H1 (cell line): ENCODE results near the gene CREB3L1. TPM values are rescaled to one million over a fixed set of nuclear protein-coding genes. Genes with fewer than 3 reads are reported as not detected.

Experiments used
- CTCF ChIA-PET: fragments of 300-600 bp; sonication (Branson Sonifier 250); formaldehyde crosslinking; loops from one replicate; lab custom pipeline; 2021; ENCODE audit not compliant: partially characterized antibody; lab: Charles Lee
- POLR2A ChIA-PET: fragments of 300-600 bp; sonication (Branson Sonifier 250); formaldehyde crosslinking; loops from one replicate; lab custom pipeline; 2021; ENCODE audit warnings: inconsistent platforms; ENCODE audit not compliant: partially characterized antibody; lab: Charles Lee
- DNase-seq, 2 experiments: peaks; one replicate each; pipeline versions ENCODE4 v3.0.0 to v3.0.0-alpha.2; 2010 to 2022; ENCODE audit warnings: low spot score in 2 of 2, low read depth in 1 of 2, mixed read lengths in 1 of 2
- FAIRE-seq: peaks from 2 replicates; lab custom pipeline; 2011; peaks lifted over from hg19 to GRCh38; lab: Jason Lieb, UNC
- H2AFZ ChIP-seq: 2 replicates; pipeline ENCODE4 v1.8.1; 2012; ENCODE audit warnings: low read length, inconsistent platforms
- H2AK5ac ChIP-seq: 2 replicates; pipeline ENCODE4 v1.6.1; 2013; ENCODE audit warnings: low read depth, low read length
- H2BK120ac ChIP-seq: replicated peaks from 2 replicates; pipeline ENCODE3; 2013; ENCODE audit warnings: low read depth, low read length, inconsistent platforms
- H2BK12ac ChIP-seq: 2 replicates; pipeline ENCODE4 v1.6.1; 2013; ENCODE audit warnings: low read depth, low read length
- H2BK15ac ChIP-seq: 2 replicates; pipeline ENCODE4 v1.6.1; 2013; ENCODE audit warnings: low read length
- H2BK20ac ChIP-seq: 2 replicates; pipeline ENCODE4 v1.6.1; 2013; ENCODE audit warnings: low read length
- H2BK5ac ChIP-seq: 2 replicates; pipeline ENCODE4 v1.6.1; 2013; ENCODE audit warnings: low read depth, low read length
- H3K14ac ChIP-seq: 2 replicates; pipeline ENCODE4 v1.6.1; 2013; ENCODE audit warnings: inconsistent platforms; ENCODE audit not compliant: insufficient read length
- H3K18ac ChIP-seq: 2 replicates; pipeline ENCODE4 v1.6.1; 2013; ENCODE audit warnings: low read length; ENCODE audit errors: extremely low read depth
- H3K23ac ChIP-seq: 2 replicates; pipeline ENCODE4 v1.6.1; 2013; ENCODE audit warnings: inconsistent platforms; ENCODE audit not compliant: insufficient read length
- H3K23me2 ChIP-seq: 2 replicates; pipeline ENCODE4 v1.6.1; 2013; ENCODE audit warnings: low read depth, low read length
- H3K27ac ChIP-seq: 2 replicates; pipeline ENCODE4 v1.6.1; 2011; ENCODE audit warnings: low read depth, low read length, inconsistent platforms
- H3K27me3 ChIP-seq, 4 experiments: replicated peaks in 1 of 4; 1 replicate in 1 of 4; 2 replicates in 3 of 4; pipeline versions ENCODE4 v1.6.1 to v1.8.1; 2011 to 2013; ENCODE audit warnings: low read length in 3 of 4, mild to moderate bottlenecking in 3 of 4, inconsistent platforms in 2 of 4, mixed read lengths in 2 of 4, moderate library complexity in 1 of 4; ENCODE audit not compliant: control insufficient read depth in 3 of 4, insufficient read depth in 3 of 4; ENCODE audit errors: extremely low read depth in 1 of 4
- H3K36me3 ChIP-seq, 4 experiments: 2 replicates each; pipeline versions ENCODE4 v1.6.1 to v1.8.1; 2011 to 2013; ENCODE audit warnings: mild to moderate bottlenecking in 4 of 4, low read length in 3 of 4, moderate library complexity in 2 of 4, control low read depth in 1 of 4, inconsistent platforms in 1 of 4; ENCODE audit not compliant: insufficient read depth in 4 of 4, control insufficient read depth in 2 of 4
- H3K4ac ChIP-seq: replicated peaks from 2 replicates; pipeline ENCODE3; 2013; ENCODE audit warnings: low read length, low read depth, mixed read lengths, inconsistent platforms; ENCODE audit not compliant: insufficient read length
- H3K4me1 ChIP-seq, 4 experiments: replicated peaks in 1 of 4; 1 replicate in 1 of 4; 2 replicates in 3 of 4; pipeline versions ENCODE4 v1.6.1 to v1.8.1; 2011 to 2013; ENCODE audit warnings: low read length in 3 of 4, inconsistent platforms in 2 of 4, mixed read lengths in 1 of 4; ENCODE audit not compliant: insufficient read depth in 4 of 4, control insufficient read depth in 3 of 4
- H3K4me2 ChIP-seq, 2 experiments: 2 replicates each; pipeline versions ENCODE4 v1.6.1 to v1.8.1; 2011 to 2013; ENCODE audit warnings: low read depth in 2 of 2, low read length in 2 of 2, control low read depth in 1 of 2, inconsistent platforms in 1 of 2, mild to moderate bottlenecking in 1 of 2; ENCODE audit not compliant: insufficient read depth in 1 of 2
- H3K4me3 ChIP-seq, 4 experiments: fragments of 200-600, 300-600 bp in 1 of 4; sonication (generic), shearing (Covaris generic), sonication (Bioruptor Twin) in 1 of 4; 2 replicates each; pipeline versions ENCODE4 v1.5.1 to v1.8.1; 2011 to 2016; ENCODE audit warnings: low read length in 4 of 4, low read depth in 3 of 4, control low read depth in 2 of 4, inconsistent platforms in 2 of 4, mild to moderate bottlenecking in 2 of 4, mixed read lengths in 1 of 4, moderate library complexity in 1 of 4; ENCODE audit not compliant: insufficient read depth in 2 of 4; ENCODE audit errors: extremely low read depth in 1 of 4
- H3K56ac ChIP-seq: replicated peaks from 2 replicates; pipeline ENCODE3; 2013; ENCODE audit warnings: low read depth, mild to moderate bottlenecking, mixed read lengths, low read length, inconsistent platforms; ENCODE audit not compliant: insufficient read length
- H3K79me1 ChIP-seq: 2 replicates; pipeline ENCODE4 v1.6.1; 2013; ENCODE audit warnings: low read depth, low read length, control low read depth
- H3K79me2 ChIP-seq, 2 experiments: 2 replicates each; pipeline versions ENCODE4 v1.6.1 to v1.8.1; 2012 to 2013; ENCODE audit warnings: low read length in 2 of 2, mild to moderate bottlenecking in 2 of 2, inconsistent platforms in 1 of 2; ENCODE audit not compliant: insufficient read depth in 2 of 2, control insufficient read depth in 1 of 2
- H3K9ac ChIP-seq, 4 experiments: replicated peaks in 1 of 4; 1 replicate in 1 of 4; 2 replicates in 3 of 4; pipeline versions ENCODE4 v1.6.1 to v1.8.1; 2011 to 2013; ENCODE audit warnings: low read depth in 3 of 4, low read length in 3 of 4, control low read depth in 2 of 4, mild to moderate bottlenecking in 2 of 4, moderate library complexity in 2 of 4, inconsistent platforms in 1 of 4; ENCODE audit errors: extremely low read depth in 1 of 4
- H3K9me3 ChIP-seq, 2 experiments: 2 replicates each; pipeline versions ENCODE4 v1.6.1 to v1.8.1; 2012 to 2013; ENCODE audit warnings: mild to moderate bottlenecking in 2 of 2, moderate library complexity in 2 of 2, control low read depth in 1 of 2, inconsistent platforms in 1 of 2, low read depth in 1 of 2, low read length in 1 of 2, mixed read lengths in 1 of 2; ENCODE audit not compliant: insufficient read depth in 2 of 2
- H4K20me1 ChIP-seq, 2 experiments: replicated peaks in 1 of 2; 2 replicates each; pipeline versions ENCODE3 to v1.8.1; 2011 to 2013; ENCODE audit warnings: inconsistent platforms in 2 of 2, low read length in 2 of 2, mild to moderate bottlenecking in 1 of 2; ENCODE audit not compliant: insufficient read depth in 2 of 2, control insufficient read depth in 1 of 2
- H4K5ac ChIP-seq: 2 replicates; pipeline ENCODE4 v1.6.1; 2013; ENCODE audit warnings: low read length, low read depth, mixed read lengths, inconsistent platforms; ENCODE audit not compliant: insufficient read length
- H4K8ac ChIP-seq: 2 replicates; pipeline ENCODE4 v1.8.0; 2013; ENCODE audit warnings: mild to moderate bottlenecking, moderate library complexity, low read length, inconsistent platforms; ENCODE audit not compliant: insufficient read depth; ENCODE audit errors: extremely low read depth
- H4K91ac ChIP-seq: replicated peaks from 2 replicates; pipeline ENCODE3; 2013; ENCODE audit warnings: low read length, mixed read lengths, inconsistent platforms; ENCODE audit not compliant: insufficient read length
- BCL11A ChIP-seq, 2 experiments: IDR thresholded peaks; one replicate each; pipeline ENCODE4 v1.6.1; 2011; ENCODE audit warnings: low read depth in 2 of 2, low read length in 2 of 2, mild to moderate bottlenecking in 2 of 2
- TAF7 ChIP-seq: optimal IDR thresholded peaks from 2 replicates; pipeline ENCODE3; 2011; ENCODE audit warnings: low read depth, mild to moderate bottlenecking, inconsistent platforms, low read length, moderate library complexity, borderline replicate concordance
- ZNF274 ChIP-seq: IDR thresholded peaks from 2 replicates; pipeline ENCODE4 v1.7.0; 2012; ENCODE audit warnings: low read length, borderline replicate concordance; ENCODE audit errors: extremely low read depth
- WGBS, 2 experiments: shearing (Covaris generic) in 1 of 2; methylation state at CpG; one replicate each; pipeline versions ENCODE4 v1.1.6 to v1.1.7; 2013 to 2015; ENCODE audit warnings: low lambda C conversion rate in 2 of 2, mixed read lengths in 2 of 2, inconsistent platforms in 1 of 2, low coverage in 1 of 2, missing lambda C conversion rate in 1 of 2; ENCODE audit not compliant: insufficient replicate concordance in 2 of 2, insufficient coverage in 1 of 2, insufficient read length in 1 of 2; ENCODE audit errors: extremely low coverage in 1 of 2, missing lambda C conversion rate in 1 of 2; 5-methylcytosine and 5-hydroxymethylcytosine counted together
- polyA plus RNA-seq, 7 experiments: library from polyadenylated mRNA; depleted of rRNA in 3 of 7; stranded (reverse) in 5 of 7; unstranded in 2 of 7; fragments of >200 nt in 5 of 7; fragments of 200-250 nt in 2 of 7; gene quantifications; 1 replicate in 5 of 7; 2 replicates in 1 of 7; 4 replicates in 1 of 7; pipeline versions ENCODE4 v1.2.1 to v1.2.3, GENCODE V29; 2011 to 2013; ENCODE audit warnings: missing spikeins in 2 of 7, mixed read lengths in 2 of 7
- total RNA-seq: library from RNA; stranded (reverse); fragmentation: NEBNext Ultra II Directional; extraction: Animal tissue kit (Norgen Biotek cat#: 25700); gene quantifications from 2 replicates; pipeline ENCODE4 v1.2.1, GENCODE V29; 2021

The CREB3L1 gene
- total and polyA plus RNA-seq, 2 of the 8 experiments (the other 6 are each of a cell fraction or from before 2014, with no cell fraction given): 4.1 to 12.7 TPM

DNA sequence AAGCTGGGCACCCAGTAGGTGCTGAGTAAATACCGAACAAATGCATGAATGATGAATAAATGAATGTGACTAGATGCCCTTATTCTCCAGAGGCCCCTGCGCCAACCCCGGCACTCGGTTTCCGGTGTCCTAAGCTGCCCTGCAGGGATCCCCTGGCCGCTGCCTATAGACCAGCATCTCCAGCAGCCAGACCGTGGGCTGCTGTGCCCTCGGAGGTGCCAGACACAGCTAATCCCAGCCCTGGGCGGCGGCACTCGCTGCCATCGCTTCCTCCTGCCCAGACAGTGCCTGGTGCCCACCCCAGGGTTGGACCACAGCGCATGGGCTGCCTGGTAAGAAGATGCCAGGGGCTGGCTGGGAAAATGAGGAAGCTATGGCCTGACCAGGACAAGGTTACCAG lies 15.6 kb downstream of the CREB3L1 start:
- no peak overlapping the region for H3K14ac ChIP-seq
- H3K23ac ChIP-seq: no peak overlapping the region
- no peak overlapping the region for H3K27ac ChIP-seq
- no peak overlapping the region for H4K5ac ChIP-seq
- H2BK5ac ChIP-seq: 0 out of 2 replicates have a peak overlapping the region, but pooled peaks have one; percentile 84
- no peak overlapping the region for H3K18ac ChIP-seq
- H3K4me2 ChIP-seq: no peak overlapping the region
- ChIA-PET POLR2A (interaction anchor here (0.9 to 1.6 kb wide), 7 partner anchors 11 to 58 kb away, joined by 3 to 8 read pairs (median 3); partner anchors contain the start of gene CREB3L1), CTCF (interaction anchor here (1.2 to 7.7 kb wide), 7 partner anchors 15 to 59 kb away, joined by 3 to 105 read pairs (median 19); partner anchors contain the start of gene CREB3L1)
- no peak overlapping the region for H3K56ac ChIP-seq
- peak overlapping the region; percentile 30; the same call in 1 of the 2 replicates for H2AK5ac ChIP-seq
- no peak overlapping the region for H4K91ac ChIP-seq
- peaks cover 14% of the 10 kb centered on the region; the same call in 1 of the 2 replicates for H3K23me2 ChIP-seq
- H3K9ac ChIP-seq: no peak overlapping the region
- 0 out of 4 replicates have a peak, but pooled peaks cover 0 to 3% of the 10 kb centered on the region in 2 experiments for H3K79me2 ChIP-seq
- H3K27me3 ChIP-seq: no peaks in the 10 kb centered on the region
- no peak overlapping the region for H2BK15ac ChIP-seq
- FAIRE-seq (no peak), DNase-seq (no peak)
- 90% methylated on average over 13 of the region's 13 CpGs; no CpG with 5 or more reads in 1 of the 2 experiments for WGBS, 2 experiments
- no peak overlapping the region for H3K4ac ChIP-seq
- no peaks in the 10 kb centered on the region for H3K9me3 ChIP-seq
- no peak overlapping the region for H2BK120ac ChIP-seq
- no peaks in the 10 kb centered on the region for H4K20me1 ChIP-seq
- H3K4me1 ChIP-seq: peaks cover 28 to 58% (median 43%) of the 10 kb centered on the region in 4 experiments
- no peak overlapping the region for H3K4me3 ChIP-seq
- peak overlapping the region; percentile 95; the same call in 1 of the 2 replicates for H2BK12ac ChIP-seq
- H4K8ac ChIP-seq: no peak overlapping the region
- H3K79me1 ChIP-seq: 0 out of 2 replicates have a peak, but pooled peaks cover 4% of the 10 kb centered on the region
- H3K36me3 ChIP-seq: no peaks in the 10 kb centered on the region
- TF ChIP-seq TAF7 (no peak), ZNF274 (no peak), BCL11A (IDR thresholded peaks at IDR 0.05; ENCODE audit: low read depth in 2 of 2, low read length in 2 of 2) (no peak)
- TF ChIP-seq, all 59 proteins: peak for 0
- no peak overlapping the region for H2AFZ ChIP-seq
- no peak overlapping the region for H2BK20ac ChIP-seq
